Measurements from ENCODE around the gene ADAMTS19. TPM values are rescaled to one million over a fixed set of nuclear protein-coding genes. Genes with fewer than 3 reads are reported as not detected.

ADAMTS19 gene
- total and polyA plus RNA-seq, 2 of the 8 experiments (the other 6 are each of a cell fraction or from before 2014, with no cell fraction given) = 17.3 to 28.8 TPM

DNA sequence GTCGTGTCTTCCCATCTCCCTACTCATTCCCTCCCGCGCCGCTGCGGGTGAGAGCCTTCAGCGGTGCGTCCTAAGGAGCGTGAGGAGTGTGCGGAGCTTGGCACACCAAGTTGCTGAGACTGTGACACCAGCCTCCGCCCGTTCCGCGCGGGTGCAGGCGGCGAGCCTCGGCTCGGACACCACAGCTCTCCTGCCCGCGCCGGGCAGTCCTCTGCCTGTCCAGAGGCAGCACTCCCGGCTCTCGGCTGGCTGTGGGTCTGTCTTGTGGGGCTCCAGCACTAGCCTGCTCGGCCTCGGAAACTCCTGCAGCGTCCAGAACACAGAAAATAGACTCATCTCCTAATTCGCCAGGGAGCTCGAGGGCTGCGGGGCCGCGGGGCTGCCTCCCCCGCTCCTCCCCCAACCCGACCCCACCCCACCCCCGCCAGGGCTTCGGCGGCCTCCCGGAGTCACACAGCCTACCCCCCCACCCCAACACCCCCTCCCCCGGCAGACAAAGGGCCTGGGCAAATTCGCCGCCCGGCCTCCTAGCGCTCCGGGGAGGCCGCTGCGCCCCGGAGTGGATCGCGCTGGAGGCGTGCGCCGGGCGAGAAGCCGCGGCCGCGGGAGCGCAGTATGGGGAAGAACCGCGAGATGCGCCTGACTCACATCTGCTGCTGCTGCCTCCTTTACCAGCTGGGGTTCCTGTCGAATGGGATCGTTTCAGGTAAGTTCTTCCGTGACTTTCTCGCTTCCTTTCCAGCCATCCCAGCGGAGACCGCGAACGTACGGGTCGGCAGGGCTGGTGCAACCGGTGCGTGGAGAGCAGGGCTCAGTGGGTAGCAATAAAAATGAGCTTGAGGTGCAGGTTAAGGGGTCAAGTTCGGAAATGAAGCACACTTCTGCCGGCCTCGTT, at the start of gene ADAMTS19 (continued):
- TF ChIP-seq KDM4A (IDR thresholded peaks at IDR 0.05; ENCODE audit: low read depth, low read length, severe bottlenecking) (peak; percentile 25), GTF2F1 (IDR thresholded peaks at IDR 0.05; ENCODE audit: borderline replicate concordance, low read depth, low read length) (no peak), CHD2 (IDR thresholded peaks at IDR 0.05; ENCODE audit: low read length) (peak; percentile 86), SAP30 (IDR thresholded peaks at IDR 0.05; ENCODE audit: insufficient read depth, insufficient replicate concordance, low read length) (peak; percentile 50), TBP (IDR thresholded peaks at IDR 0.05; ENCODE audit: low read depth, low read length) (peak; percentile 40; the same call in 1 of the 2 replicates), POU5F1 (IDR thresholded peaks at IDR 0.05; ENCODE audit: low read depth, low read length) (no peak), ZNF274 (IDR thresholded peaks at IDR 0.05; ENCODE audit: borderline replicate concordance, extremely low read depth, low read length) (no peak), KDM1A (IDR thresholded peaks at IDR 0.05; ENCODE audit: borderline replicate concordance, low read length) (no peak), SIN3A (conservative IDR thresholded peaks at IDR 0.05 in 1 of 2, IDR thresholded peaks at IDR 0.05 in 1 of 2; ENCODE audit: low read depth in 1 of 2, low read length in 2 of 2) (peak; percentile 31 to 52; a peak in 1 of 4 replicates), BRCA1 (IDR thresholded peaks at IDR 0.05; ENCODE audit: low read depth, low read length) (peak; percentile 32; the same call in 1 of the 2 replicates), EZH2 (IDR thresholded peaks at IDR 0.05; ENCODE audit: low read depth, low read length, severe bottlenecking) (peak; percentile 23), BACH1 (IDR thresholded peaks at IDR 0.05; ENCODE audit: low read length) (no peak), GABPA (IDR thresholded peaks at IDR 0.05; ENCODE audit: borderline replicate concordance, insufficient read depth, low read length) (no peak), KDM5A (IDR thresholded peaks at IDR 0.05; ENCODE audit: low read length) (no peak)
- TF ChIP-seq, protein P1, sequence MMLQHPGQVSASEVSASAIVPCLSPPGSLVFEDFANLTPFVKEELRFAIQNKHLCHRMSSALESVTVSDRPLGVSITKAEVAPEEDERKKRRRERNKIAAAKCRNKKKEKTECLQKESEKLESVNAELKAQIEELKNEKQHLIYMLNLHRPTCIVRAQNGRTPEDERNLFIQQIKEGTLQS (IDR thresholded peaks at IDR 0.05; ENCODE audit: insufficient read depth, low read depth, low read length) = no peak
- TF ChIP-seq, protein P2, sequence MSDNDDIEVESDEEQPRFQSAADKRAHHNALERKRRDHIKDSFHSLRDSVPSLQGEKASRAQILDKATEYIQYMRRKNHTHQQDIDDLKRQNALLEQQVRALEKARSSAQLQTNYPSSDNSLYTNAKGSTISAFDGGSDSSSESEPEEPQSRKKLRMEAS (IDR thresholded peaks at IDR 0.05) = peak; percentile 52
- TF ChIP-seq, protein P3, sequence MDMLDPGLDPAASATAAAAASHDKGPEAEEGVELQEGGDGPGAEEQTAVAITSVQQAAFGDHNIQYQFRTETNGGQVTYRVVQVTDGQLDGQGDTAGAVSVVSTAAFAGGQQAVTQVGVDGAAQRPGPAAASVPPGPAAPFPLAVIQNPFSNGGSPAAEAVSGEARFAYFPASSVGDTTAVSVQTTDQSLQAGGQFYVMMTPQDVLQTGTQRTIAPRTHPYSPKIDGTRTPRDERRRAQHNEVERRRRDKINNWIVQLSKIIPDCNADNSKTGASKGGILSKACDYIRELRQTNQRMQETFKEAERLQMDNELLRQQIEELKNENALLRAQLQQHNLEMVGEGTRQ (IDR thresholded peaks at IDR 0.05; ENCODE audit: low read length) = no peak
